GM21619 (cell line): ENCODE data around the gene OVAAL.
"Not testable (repeated sequence)": the region's sequence is repeated elsewhere in the genome, so short reads cannot be mapped to it uniquely, and the experiment has no call there.

Source experiments
- ATAC-seq: cut with Tn5 transposase; IDR thresholded peaks from one replicate; pipeline ENCODE4 v1.9.1; 2021; ENCODE audit not compliant: unreplicated experiment

Gene OVAAL

DNA sequence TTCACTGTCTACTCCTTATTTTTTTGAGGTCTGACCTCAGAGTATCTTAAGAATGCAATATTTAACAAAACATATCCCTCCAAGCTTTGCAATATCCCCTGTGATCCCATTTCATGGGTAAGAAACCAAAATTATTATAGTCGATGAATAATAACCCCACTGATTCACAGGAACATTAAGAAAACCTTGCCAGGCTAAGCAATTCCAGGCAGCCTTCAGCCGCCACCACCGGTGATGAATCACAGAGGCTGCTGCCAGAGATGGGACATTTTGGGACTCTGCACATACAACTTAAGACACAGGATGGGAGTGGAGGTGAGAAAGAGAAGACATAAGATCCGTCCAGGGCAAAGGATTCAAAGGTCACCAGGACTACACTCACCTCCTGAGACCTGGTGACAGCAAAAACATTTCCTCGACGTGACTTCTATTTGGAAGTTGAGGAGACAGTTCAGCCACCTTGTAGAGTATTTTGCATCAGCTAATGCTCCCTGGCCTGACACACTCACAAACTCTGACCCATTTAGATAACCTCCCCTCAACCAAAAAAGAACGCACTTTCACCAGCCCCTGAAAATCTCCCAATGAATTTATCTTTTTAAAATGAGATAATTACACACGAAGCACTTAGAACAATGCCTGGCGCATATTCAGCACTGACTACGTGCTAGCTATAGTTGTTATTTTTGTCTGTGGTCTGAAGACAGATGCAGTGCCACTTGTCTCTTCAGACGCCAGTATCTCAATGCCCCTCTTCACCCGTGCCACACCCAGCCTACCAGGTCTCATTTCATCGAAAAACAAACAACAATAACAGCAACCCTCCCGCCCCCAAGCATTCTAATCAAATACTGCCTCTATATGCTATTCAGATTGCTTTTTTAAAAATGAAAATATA lies 17.8 kb upstream of the OVAAL start:
- no peak for ATAC-seq

DNA sequence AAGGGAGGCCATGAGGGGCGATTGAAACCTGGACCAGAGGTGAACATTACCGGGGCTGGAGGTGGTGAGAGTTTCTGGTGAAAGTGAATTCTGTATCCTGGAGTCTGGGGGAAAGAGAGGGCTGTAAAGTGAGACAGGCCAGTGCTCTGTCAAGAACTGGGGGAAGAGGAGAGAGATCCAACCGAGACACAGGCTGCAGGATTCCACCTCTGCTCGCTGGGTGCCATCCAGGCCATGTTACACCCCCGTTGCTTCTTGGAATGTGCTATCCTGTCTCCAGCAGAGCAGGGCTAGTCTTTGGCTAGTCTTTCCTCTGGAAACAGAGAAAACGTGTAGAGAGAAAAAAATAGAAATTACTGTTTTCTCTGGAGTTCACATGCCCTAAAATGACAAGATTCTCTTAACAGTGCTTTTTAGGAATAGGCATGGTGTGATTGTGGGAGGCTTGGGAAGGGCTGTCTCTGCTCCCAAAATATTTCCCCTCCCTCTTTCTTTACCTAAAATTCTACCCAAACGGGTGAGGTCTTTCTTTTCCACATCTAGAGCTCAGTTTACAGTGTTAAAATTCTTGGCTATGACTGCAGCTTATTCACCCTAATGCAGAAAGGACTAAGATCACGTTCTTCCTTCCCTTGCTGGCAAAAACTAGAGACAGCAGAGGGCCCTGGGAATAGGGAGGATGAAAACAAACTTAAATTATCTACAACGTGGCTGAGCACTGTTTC lies 16.5 kb upstream of the OVAAL start:
- no peak for ATAC-seq

DNA sequence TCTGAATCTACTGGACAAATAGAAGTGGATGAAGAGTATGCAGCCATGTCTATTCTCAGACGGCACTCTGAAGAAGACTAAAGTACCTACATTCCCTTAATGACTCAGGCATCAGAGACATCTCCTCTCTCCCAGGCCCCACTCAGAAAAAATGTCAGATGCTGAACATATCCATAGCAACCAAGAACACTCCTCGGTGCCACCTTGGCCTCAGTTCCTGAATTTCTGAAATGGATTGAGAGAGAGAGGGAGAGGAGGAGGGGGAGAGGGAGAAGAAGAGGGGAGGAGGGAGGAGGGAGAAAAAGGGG lies 16.0 kb upstream of the OVAAL start:
- ATAC-seq, result no peak

DNA sequence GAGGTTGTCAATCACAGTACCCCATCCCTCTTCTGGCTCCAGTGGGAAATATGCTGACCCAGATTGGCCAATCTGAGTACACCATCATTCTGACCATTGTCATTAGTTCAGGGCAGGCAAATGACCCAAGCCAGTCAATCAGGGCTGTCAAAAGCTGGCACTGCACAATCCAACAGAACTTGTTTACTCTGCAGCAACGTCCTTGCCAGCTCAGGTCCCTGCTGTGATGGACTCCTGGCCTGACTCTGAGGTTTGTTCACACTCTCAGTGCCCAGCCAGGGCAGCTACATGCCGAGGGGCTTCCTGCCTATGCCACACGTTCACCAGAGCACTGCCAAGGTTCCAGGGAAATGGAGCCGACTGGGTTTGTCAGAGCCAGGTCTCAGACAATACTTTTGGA lies 14.7 kb upstream of the OVAAL start:
- ATAC-seq, result no peak

DNA sequence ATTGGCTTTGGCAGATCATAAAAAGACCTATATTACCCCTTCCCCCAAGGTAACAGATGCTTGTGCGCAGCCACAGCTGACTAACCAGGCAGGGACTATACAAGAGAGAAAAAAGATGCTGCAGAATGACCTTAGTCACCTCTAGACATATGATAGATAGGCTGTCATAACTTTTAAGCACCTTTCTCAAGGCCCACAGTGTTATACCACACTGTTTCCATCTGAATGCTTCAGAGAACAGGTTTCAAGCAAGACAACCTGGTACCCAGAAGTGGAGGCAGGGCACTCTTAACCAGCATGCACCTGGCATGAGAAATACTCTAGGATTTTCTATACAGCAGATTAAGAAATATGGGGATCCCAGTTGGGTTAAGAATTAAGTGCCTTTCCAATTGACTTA lies 12.8 kb upstream of the OVAAL start:
- ATAC-seq, result no peak

DNA sequence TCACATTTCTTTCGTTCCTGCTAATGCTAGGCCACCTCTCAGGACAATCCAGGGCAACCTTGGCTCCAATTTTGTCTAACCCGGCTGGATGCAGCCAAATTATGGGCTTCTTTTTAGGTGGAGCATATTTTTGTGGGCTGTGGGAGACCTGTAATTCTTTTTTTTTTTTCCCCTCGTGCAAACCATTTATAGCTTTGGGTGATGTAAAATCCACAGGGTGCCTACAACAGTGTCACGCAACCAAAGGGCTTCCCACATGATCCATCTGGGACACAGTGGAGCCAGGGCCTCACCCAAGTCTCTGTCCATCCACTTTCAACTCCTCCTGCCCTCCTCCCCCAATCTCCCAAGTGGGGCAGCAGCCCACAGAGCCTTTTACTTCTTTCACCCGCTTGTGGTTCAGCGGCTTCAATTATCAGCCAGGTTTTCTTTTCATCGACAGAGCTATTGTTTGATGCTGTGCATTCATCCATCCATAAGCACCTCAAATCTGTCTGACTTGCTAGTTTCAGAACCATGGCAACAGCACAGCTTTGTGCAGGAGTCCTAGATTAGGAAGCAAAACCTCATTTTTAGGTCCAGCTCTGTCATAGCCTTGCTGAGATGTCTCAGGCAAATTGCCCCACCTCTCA lies 10.0 kb upstream of the OVAAL start:
- ATAC-seq, result no peak

DNA sequence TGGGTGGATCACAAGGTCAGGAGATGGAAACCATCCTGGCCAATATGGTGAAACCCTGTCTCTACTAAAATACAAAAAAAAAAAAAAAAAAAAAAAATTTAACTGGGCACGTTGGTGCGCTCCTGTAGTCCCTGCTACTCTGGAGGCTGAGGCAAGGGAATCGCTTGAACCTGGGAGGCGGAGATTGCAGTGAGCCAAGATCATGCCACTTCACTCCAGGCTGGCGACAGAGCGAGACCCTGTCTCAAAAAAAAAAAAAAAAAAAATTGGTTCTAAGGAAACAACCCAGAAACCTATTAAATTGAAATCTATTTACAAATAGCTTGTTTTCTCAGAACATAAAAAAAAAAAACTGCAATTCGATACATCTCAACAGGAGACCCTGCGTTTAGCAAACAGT lies 9.0 kb upstream of the OVAAL start:
- not testable (repeated sequence) for ATAC-seq

DNA sequence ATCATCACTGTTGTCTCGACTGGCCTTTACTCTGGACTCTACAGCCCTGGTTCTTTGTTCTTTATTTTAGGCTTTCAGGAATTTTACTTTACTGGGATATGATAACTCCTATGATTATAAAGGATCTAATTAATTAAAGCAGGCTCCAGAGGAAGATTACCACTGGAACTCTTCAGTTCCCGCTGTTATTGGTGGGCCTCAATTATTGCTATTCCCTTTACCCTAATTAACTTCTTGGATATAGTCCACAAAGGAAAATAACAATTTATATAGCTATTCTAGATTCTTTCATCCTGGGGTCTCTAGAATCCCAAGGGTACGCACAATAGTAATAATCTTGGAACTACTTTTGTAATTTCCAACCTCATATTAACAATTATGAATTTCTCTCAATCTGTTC lies 8.5 kb upstream of the OVAAL start:
- no peak for ATAC-seq

DNA sequence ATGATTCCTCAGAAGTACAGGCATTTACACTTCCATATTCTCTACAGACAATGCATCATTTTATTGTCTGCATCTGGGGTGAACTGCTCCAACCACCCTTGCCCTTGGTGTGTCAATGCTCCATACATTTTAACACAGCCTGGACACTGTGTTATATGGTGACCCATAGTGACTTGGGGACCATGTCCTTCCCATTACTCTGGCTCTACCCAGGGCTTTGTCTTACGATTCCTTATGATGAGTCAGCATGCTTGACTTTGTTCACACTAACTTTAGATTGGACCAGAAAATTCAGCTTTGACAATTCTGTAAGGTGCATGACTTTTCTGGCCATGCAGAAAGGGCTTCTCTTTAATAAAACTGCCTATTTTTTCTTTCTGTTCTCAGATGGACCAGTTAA lies 6.8 kb upstream of the OVAAL start:
- ATAC-seq, result no peak

DNA sequence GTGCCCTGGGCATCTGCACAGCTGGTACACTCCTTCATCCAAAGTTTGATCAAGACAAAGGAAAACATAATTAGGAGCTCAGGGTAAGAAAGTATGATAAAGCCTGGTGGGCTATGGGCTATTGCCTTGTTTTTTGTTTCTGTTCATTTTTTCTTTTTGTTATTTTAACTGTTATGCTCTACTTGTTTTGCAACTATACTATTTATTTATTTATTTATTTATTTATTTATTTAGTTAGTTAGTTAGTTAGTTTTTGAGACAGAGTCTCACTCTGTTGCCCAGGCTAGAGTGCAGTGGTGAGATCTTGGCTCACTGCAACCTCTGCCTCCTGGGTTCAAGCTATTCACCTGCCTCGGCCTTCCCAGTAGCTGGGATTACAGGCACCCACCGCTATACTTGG lies 5.7 kb upstream of the OVAAL start:
- not testable (repeated sequence) for ATAC-seq

DNA sequence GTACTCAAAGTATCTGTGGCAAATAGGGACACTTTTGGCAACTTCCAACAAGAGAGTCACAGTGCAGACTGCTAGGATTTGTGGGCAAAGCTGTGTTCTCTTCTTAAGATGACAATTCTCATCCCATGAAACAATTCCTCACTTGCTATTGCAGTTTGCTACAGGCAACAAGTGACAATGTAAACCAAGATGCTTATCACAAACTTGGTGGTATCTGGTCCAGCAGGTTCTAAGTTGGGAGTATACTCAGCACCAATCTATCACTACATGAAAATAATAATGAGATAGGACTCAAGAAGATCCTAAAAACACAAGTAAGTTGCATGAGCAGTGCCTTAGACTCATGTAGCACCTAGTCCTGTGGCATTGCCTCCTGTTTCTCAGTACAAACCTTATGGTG lies 3.4 kb upstream of the OVAAL start:
- ATAC-seq, result no peak

DNA sequence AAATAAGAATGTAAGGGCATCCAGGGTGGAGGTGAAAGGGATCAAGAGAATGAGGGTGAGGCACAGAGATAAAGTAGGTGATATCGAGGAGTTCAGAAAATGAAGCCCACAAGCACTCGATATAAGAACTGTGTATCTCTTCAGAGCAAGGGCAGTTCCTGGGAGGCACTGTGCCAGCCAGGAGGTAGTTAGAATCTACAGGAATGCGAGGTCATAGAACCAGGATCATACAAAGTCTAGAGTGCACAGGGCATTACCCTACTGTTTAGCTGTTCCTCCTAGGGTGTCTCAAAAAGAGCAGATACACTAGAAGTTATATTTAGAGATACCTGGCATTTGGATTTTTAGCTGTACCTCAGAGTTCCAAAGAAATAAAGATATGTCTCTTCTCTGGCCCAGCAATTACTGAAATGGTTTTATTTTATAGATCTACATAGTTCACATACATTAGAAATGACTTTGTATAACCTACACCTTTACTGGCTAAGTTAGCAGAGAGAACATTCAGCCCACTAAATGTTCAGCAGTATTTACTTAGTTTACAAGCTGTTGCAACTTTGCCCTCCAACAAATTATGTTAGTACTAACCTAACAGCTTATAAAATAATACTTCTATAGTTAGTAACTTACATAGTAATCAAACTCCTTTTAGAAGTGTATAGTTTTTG lies 1.6 kb downstream of the OVAAL start:
- ATAC-seq, result no peak

DNA sequence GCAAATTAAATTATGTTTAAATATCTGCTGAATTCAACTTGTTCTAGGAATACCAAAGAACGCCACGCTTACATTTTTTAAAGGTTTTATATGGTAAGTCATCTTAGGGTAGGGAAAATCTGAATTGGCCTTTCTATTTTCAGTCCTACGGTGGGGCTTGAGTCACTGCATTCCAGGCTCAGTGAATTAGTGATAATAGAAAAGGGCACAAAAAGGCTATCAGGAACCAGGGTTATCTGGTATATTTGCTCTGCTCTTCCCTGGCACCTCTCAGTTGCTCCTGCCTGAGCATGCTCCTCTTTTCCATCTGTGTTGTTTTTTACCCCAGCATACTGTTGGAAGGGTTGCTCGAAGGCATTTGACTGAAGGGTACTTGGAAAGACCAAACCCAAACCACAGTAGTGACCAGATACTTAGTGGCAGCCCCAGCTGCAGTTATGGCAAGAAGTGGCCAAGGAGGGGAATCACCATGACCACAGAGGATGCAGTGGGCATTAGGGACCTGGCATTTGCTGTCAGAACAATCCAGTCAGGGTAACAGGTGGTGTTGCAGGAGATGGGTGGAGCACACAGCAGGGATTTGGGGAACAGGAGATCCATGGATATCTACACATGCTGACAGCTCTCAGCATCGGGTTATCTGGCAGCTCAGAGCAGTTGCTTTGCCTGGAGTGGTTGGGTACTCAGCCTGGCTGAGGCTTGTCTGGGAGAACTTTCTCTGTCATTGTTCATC lies 2.3 kb downstream of the OVAAL start:
- no peak for ATAC-seq

DNA sequence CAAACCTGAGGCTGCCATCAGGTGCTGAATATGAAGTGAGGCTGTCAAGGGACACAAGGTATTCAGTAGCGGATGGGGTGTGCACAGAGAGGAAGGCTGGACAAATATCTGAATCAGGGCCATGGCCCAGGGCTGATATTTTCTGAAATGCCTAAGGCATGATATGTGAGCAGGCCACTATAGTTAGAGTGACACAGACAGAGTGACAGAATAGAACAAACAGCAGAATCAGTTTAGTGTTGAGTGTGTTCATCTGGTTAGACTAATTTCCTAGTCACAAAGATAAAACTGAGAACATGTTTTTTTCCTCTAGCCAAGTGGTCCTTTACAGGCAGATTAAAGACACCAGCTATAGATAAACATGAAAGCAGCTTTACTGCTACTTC lies 3.9 kb downstream of the OVAAL start:
- ATAC-seq, result no peak

DNA sequence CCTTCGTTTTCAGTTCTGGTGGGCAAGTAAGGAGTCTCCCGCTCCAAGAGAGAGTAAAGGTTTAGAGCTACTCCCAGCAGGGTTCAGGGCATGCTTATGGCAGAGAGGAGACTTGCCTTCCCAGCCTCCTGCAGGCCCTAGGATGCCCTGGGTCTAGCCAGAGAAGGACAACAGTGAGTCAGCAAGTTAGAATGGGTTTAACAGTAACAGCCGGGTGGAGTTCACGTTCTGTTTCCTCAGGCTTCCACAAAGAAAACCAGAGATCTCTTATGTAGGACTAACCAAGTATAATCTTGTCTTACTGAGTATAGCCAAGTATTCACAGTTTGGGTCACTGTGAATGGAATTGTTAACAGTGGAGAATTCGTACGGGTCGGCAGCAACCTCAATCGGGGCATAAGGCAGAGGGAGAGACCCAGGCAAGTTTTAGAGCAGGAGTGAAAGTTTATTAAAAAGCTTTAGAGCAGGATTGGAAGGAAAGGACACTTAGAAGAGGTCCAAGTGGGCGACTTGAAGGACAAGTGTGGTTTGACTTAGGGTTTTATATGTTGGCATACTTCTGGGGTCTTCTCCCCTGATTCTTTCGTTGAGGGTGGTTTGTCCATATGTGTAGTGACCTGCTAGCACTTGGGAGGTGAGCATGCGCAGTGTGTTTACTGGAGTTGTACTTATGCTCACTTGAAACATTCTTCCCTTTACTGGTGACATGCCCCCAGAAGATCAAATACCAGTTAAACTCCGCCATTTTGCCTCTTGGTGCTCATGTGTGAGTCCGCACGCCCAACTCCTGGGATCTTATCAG lies 4.5 kb downstream of the OVAAL start:
- no peak for ATAC-seq

DNA sequence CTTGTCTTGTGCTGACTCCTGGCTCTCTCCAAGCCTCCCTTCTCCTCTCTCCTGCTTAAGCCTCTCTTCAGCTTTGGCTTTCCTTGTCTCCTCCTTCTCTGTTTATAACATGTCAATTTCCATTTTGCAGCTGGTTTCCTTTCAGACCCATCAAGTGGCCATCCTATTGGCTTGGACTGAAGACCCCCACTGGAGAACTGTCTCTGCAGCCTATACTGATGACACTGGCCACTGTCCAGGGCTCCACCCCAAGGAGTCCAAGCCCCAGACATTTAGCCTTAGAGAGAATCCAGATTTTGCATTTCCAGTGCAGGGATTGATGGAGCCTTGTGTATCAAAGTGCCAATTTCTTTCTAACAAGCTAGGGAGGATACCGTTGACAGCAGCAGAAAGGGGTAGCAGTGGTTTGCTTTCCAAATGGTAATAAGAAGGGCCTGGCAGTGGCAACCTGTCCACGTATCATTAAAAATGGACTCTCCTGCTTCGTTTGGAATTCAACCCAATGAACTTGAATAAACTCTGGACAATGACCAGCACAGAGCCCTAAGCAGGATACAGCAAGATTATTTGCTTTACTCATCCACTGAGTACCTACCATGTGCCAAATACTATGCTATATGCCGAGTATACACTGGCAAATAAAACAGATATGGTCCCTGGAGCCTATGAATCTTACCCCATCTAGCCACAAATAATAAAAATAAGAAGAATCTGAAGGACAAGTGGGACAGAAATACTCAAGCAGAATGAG lies 6.5 kb downstream of the OVAAL start:
- no peak for ATAC-seq

DNA sequence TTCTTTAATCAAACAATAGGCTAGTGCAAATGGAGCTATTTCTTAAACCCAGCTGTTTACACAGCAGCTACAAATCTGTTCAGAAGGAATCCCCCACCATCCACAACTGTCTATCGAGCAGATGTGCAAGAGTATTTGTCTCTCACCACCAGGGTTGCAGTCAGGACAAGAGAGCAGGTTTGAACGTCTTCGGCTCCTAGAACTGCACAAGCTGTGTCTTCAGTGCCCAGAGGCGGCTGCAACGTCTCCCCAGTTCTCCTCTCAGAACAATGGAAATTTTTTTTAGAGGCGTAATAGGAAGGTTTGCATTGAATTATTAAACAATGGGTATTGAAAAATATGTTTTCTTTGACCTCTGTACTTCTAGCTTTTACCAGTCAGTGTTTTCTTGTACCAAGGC lies 7.3 kb downstream of the OVAAL start:
- no peak for ATAC-seq

DNA sequence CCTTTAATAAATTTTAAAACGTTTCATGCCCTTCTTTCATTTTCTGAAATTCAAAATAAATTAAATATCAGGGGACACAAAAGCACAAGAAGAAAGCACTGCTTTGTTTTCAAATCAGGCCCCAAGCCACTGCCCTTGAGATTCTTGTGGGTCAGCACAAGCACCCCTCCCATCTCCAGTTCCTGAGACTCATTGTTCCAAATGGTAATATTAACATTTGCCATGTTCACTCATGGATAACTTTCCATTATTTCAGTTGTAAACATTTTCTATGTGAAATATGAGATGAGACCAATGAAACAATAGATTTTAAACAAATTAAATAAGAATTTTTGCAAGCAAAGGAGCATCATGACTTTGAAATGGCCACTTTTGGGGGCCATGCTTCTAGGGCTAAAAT lies 7.7 kb downstream of the OVAAL start:
- no peak for ATAC-seq

DNA sequence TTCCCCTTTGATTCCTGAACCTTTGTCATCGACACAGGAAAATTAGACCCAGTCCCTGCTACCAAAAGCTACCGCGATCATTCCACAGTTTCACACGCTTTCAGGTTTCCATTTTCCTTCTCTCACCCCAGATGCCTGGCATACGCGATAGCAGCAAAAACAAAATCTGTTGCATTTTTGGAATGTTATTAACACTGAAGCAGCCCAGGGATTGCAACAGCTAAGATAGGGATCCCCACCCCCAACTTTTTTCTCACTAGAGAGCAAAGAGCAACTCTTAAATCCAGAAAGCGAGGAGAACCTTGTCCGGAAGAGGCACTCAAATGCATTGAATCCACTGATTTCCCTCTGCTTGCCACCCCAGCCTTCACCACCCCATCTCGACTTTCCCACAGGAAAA lies 8.9 kb downstream of the OVAAL start:
- no peak for ATAC-seq

DNA sequence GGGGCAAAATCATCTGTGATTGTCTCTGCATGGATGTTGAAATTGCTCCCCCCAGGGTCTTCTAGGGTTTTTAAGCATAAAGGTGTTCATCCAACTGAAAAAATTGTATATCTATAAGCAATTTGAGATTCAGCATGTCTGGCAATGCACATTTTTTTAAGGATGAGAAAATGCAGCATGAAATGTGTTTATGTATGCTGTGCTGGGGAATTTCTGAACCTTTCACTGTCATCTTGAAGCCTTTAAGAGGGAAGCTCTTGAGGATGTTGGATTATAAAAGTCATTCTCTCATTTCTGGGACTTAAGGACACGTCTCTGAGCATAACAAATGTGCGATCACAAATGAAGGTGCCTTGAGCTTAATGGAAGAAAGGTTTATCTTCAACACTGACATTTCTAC lies 9.4 kb downstream of the OVAAL start:
- ATAC-seq, result no peak
